A673 (cell line): ENCODE results near the gene GIMD1. TPM values are rescaled to one million over a fixed set of nuclear protein-coding genes. Genes with fewer than 3 reads are reported as not detected.

ENCODE experiments used
- BruUV-seq: library from RNA; stranded (reverse); fragments of 400-500 nt; replicated peaks from 2 replicates; lab custom pipeline; 2021; lab: Mats Ljungman, UMichigan
- CTCF ChIA-PET: fragments of 300-600 bp; sonication (Branson Sonifier 250); formaldehyde crosslinking; loops from one replicate; lab custom pipeline; 2022; ENCODE audit warnings: antibody characterized with exemption; lab: Charles Lee
- POLR2A ChIA-PET: fragments of 300-600 bp; sonication (Branson Sonifier 250); formaldehyde crosslinking; loops from one replicate; lab custom pipeline; 2022; ENCODE audit warnings: antibody characterized with exemption; ENCODE audit not compliant: low non-redundant PET; lab: Charles Lee
- DNase-seq: peaks from one replicate; pipeline ENCODE4 v3.0.0-alpha.2; 2015; ENCODE audit warnings: low spot score
- H3K27ac ChIP-seq: fragments of 200-600 bp; sonication (generic); 2 replicates; pipeline ENCODE4 v1.5.1; 2016; ENCODE audit warnings: mixed run types, low read depth, mild to moderate bottlenecking, mixed read lengths, antibody characterized with exemption, low read length; ENCODE audit not compliant: poor library complexity, severe bottlenecking
- H3K27me3 ChIP-seq: fragments of 200-600 bp; sonication (generic); replicated peaks from 2 replicates; pipeline ENCODE4 v1.6.1; 2017; ENCODE audit warnings: mixed run types, low read depth, mild to moderate bottlenecking, mixed read lengths, antibody characterized with exemption, low read length; ENCODE audit not compliant: insufficient read depth, poor library complexity
- H3K36me3 ChIP-seq: fragments of 200-600 bp; sonication (generic); 2 replicates; pipeline ENCODE4 v1.6.1; 2016; ENCODE audit warnings: mixed run types, mild to moderate bottlenecking, mixed read lengths, antibody characterized with exemption, low read length; ENCODE audit not compliant: insufficient read depth, poor library complexity, severe bottlenecking
- H3K4me1 ChIP-seq: fragments of 200-600 bp; sonication (generic); 2 replicates; pipeline ENCODE4 v1.6.1; 2017; ENCODE audit warnings: mixed run types, mild to moderate bottlenecking, mixed read lengths, antibody characterized with exemption, low read length; ENCODE audit not compliant: insufficient read depth, poor library complexity, severe bottlenecking
- H3K4me3 ChIP-seq: fragments of 200-600 bp; sonication (generic); 2 replicates; pipeline ENCODE4 v1.5.1; 2016; ENCODE audit warnings: low read depth, mixed run types, mild to moderate bottlenecking, mixed read lengths, low read length; ENCODE audit not compliant: poor library complexity, severe bottlenecking
- H3K9me3 ChIP-seq: fragments of 200-600 bp; sonication (generic); 2 replicates; pipeline ENCODE4 v1.6.1; 2016; ENCODE audit warnings: mixed run types, low read depth, mild to moderate bottlenecking, mixed read lengths, antibody characterized with exemption, low read length; ENCODE audit not compliant: poor library complexity, severe bottlenecking
- CTCF ChIP-seq: fragments of 300-800, 200-600 bp; sonication (generic); conservative IDR thresholded peaks from 2 replicates; pipeline ENCODE4 v1.5.1; 2017; ENCODE audit warnings: low read depth, mild to moderate bottlenecking, antibody characterized with exemption, low read length, moderate library complexity, mixed read lengths
- EZH2 ChIP-seq: fragments of 200-600 bp; sonication (generic); IDR thresholded peaks from 2 replicates; pipeline ENCODE4 v1.6.1; 2017; ENCODE audit warnings: borderline replicate concordance, low read depth, mild to moderate bottlenecking, mixed read lengths, antibody characterized with exemption, low read length; ENCODE audit not compliant: poor library complexity, severe bottlenecking
- intact Hi-C: fragments of 100-400 bp; cut with micrococcal nuclease; formaldehyde crosslinking; loops from one replicate; pipeline ENCODE4 v1.10.0; 2022; ENCODE audit not compliant: unreplicated experiment
- total RNA-seq: library from RNA; stranded (reverse); gene quantifications from 2 replicates; pipeline ENCODE4 v1.2.3, GENCODE V29; 2021

The GIMD1 gene
- total RNA-seq, 1 experiment from 2014 or later: not detected

GRCh38 chr4:106340774-106341173, 27.8 kb downstream of the GIMD1 start:
- POLR2A ChIA-PET: no interaction called here
- no peak overlapping the region for H3K4me3 ChIP-seq
- H3K27me3 ChIP-seq: no peaks in the 10 kb centered on the region
- CTCF ChIA-PET: no interaction called here
- no peaks in the 10 kb centered on the region for H3K9me3 ChIP-seq
- BruUV-seq: no TSS peak
- H3K36me3 ChIP-seq: peaks cover 45% of the 10 kb centered on the region
- no peak for TF ChIP-seq CTCF
- no peak overlapping the region for H3K27ac ChIP-seq
- intact Hi-C loops: no loop called here
- H3K4me1 ChIP-seq: peaks cover 12% of the 10 kb centered on the region
- DNase-seq: no peak

GRCh38 chr4:106339431-106339830, 29.1 kb downstream of the GIMD1 start:
- peaks cover 4% of the 10 kb centered on the region for H3K4me1 ChIP-seq
- no peaks in the 10 kb centered on the region for H3K9me3 ChIP-seq
- TF ChIP-seq CTCF: no peak
- TF ChIP-seq EZH2: no peak
- intact Hi-C loops: no loop called here
- DNase-seq: no peak
- H3K27me3 ChIP-seq: no peaks in the 10 kb centered on the region
- no peak overlapping the region for H3K27ac ChIP-seq
- peaks cover 51% of the 10 kb centered on the region for H3K36me3 ChIP-seq
- ChIA-PET POLR2A (no interaction called here), CTCF (no interaction called here)
- H3K4me3 ChIP-seq: no peak overlapping the region
- no TSS peak for BruUV-seq

GRCh38 chr4:106338671-106339070, 29.9 kb downstream of the GIMD1 start:
- no peak overlapping the region for H3K4me3 ChIP-seq
- no peak for DNase-seq
- ChIA-PET POLR2A (no interaction called here), CTCF (no interaction called here)
- intact Hi-C loops: no loop called here
- H3K4me1 ChIP-seq: no peaks in the 10 kb centered on the region
- TF ChIP-seq CTCF (no peak), EZH2 (no peak)
- peaks cover 54% of the 10 kb centered on the region for H3K36me3 ChIP-seq
- no peaks in the 10 kb centered on the region for H3K27me3 ChIP-seq
- no peaks in the 10 kb centered on the region for H3K9me3 ChIP-seq
- no peak overlapping the region for H3K27ac ChIP-seq
- no TSS peak for BruUV-seq
